ENCODE measurements around the gene TMEM255B. TPM values are rescaled to one million over a fixed set of nuclear protein-coding genes. Genes with fewer than 3 reads are reported as not detected.
A peak's percentile ranks its signal among the peaks of the same experiment; 100 is the strongest.

TMEM255B gene
- total RNA-seq, 2 donors from 2014 or later, result 0.86 to 1.4 TPM

DNA sequence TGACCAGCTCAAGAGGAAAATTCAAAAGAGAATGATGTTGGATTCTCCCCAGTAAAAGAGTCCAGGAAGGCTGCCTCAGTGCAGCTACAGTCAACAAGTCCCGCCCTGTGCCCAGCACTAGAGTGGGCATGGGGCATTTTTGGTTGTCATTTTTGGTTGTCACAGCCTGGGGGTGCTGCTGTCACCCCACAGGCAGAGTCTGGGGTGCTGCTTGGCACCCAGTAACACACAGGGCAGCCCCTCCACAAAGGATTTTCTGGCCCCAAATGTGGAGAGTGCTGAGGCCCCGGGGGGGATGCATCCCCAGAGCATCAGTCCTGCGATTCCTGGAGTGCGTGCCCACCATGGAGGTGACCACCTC is 28.2 kb upstream of the TMEM255B start:
- no peaks in the 10 kb centered on the region for H3K9me3 ChIP-seq (ENCODE audit: control insufficient read depth, low read length, poor library complexity, severe bottlenecking)
- ATAC-seq (no peak), DNase-seq (no peak)
- H3K4me3 Mint-ChIP-seq, result no peak overlapping the region
- H3K27me3 Mint-ChIP-seq, result no peaks in the 10 kb centered on the region
- H3K4me1 Mint-ChIP-seq, result peaks cover 4% of the 10 kb centered on the region
- H3K27ac Mint-ChIP-seq, result no peak overlapping the region
- H3K36me3 Mint-ChIP-seq (ENCODE audit: low read depth), result no peaks in the 10 kb centered on the region

DNA sequence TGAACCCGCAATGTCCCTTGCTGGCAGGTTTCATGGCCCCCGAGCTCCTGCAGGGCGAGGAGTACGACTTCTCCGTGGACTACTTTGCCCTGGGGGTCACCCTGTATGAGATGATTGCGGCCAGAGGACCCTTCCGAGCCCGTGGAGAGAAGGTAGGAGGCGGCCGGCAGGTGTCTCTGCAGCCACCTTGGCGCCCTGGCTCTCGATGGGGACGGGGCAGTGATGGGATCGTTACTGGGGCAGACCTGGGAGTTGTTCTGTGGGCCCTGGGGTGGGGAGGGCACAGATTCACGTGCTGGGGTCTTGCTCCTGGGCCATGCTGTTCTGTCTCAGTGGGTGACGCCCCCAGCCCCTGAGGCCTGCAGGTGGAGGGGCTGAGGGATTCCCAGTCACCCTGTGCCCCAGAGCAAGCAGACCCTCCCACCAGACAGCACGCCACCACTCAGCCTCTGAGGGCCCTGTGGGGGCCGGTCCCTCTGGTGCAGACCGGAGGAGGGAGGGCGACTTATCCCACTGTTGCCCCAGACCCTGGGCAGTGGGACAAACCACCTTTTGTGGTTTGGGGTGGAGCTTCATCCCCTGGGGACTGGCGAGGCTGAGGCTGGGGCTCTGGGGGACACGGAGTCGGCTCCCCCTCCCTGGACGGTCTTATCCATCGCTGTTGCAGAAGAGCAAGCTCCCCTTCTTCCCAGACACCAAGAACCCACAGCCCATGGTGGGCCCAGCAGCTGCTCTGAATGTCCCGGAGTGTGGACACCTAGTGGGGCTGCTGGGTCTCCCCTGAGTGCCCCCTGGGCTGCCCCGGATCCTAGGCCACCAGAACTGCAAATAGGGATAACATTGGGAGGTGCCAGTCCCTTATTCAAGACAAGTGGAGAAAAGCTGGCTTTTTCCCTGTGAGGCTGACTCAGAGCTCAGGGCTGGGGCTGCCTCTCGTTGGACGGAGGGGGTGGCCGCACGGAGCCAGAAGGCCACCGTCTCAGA is 27.5 kb upstream of the TMEM255B start:
- peaks cover 2% of the 10 kb centered on the region for H3K4me1 Mint-ChIP-seq
- DNase-seq, result no peak
- H3K27me3 Mint-ChIP-seq, result no peaks in the 10 kb centered on the region
- H3K27ac Mint-ChIP-seq, result no peak overlapping the region
- H3K4me3 Mint-ChIP-seq, result no peak overlapping the region
- H3K9me3 ChIP-seq (ENCODE audit: control insufficient read depth, low read length, poor library complexity, severe bottlenecking), result no peaks in the 10 kb centered on the region
- no peak for ATAC-seq
- H3K36me3 Mint-ChIP-seq (ENCODE audit: low read depth), result no peaks in the 10 kb centered on the region

DNA sequence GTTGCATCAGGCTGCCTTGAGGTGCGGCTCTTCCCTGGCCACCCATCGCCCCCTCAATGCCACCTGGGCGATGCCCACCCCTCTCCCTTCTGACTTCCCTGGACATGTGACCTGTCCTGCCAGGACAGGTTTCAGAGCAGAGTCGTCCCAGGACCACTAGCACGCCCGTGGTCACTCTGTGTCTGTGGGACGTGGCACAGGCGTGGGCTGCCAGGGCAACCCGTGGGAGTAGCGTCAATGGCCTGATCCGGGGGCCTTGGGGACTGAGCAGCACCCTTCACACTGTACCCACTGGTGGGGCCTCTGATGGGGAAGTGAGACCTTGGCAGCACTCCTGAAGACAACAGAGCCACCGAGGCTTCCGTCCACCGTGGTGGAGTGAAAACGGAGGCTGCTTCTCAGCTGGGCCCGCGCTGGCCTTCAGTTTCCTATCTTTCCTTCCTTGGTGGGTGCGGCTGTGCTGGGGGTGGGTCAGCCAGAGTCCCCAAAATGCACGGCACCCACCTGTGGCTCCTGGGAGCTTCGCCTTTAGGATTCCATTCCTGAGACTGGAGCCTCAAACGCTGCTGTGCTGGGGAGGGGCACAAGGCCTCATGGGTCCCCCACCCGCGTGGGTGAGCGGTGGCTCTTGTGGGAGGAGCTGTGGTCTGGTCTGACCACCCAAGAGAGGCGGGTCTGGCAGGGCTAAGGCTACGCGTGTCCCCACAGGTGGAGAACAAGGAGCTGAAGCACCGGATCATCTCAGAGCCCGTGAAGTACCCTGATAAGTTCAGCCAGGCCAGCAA is 26.7 kb upstream of the TMEM255B start:
- Mint-ChIP-seq H3K27me3 (no peaks in the 10 kb centered on the region), H3K4me1 (no peaks in the 10 kb centered on the region), H3K36me3 (ENCODE audit: low read depth) (no peaks in the 10 kb centered on the region), H3K4me3 (no peak overlapping the region), H3K27ac (peak overlapping the region; percentile 74)
- ATAC-seq, result no peak
- no peak for DNase-seq
- no peaks in the 10 kb centered on the region for H3K9me3 ChIP-seq (ENCODE audit: control insufficient read depth, low read length, poor library complexity, severe bottlenecking)

DNA sequence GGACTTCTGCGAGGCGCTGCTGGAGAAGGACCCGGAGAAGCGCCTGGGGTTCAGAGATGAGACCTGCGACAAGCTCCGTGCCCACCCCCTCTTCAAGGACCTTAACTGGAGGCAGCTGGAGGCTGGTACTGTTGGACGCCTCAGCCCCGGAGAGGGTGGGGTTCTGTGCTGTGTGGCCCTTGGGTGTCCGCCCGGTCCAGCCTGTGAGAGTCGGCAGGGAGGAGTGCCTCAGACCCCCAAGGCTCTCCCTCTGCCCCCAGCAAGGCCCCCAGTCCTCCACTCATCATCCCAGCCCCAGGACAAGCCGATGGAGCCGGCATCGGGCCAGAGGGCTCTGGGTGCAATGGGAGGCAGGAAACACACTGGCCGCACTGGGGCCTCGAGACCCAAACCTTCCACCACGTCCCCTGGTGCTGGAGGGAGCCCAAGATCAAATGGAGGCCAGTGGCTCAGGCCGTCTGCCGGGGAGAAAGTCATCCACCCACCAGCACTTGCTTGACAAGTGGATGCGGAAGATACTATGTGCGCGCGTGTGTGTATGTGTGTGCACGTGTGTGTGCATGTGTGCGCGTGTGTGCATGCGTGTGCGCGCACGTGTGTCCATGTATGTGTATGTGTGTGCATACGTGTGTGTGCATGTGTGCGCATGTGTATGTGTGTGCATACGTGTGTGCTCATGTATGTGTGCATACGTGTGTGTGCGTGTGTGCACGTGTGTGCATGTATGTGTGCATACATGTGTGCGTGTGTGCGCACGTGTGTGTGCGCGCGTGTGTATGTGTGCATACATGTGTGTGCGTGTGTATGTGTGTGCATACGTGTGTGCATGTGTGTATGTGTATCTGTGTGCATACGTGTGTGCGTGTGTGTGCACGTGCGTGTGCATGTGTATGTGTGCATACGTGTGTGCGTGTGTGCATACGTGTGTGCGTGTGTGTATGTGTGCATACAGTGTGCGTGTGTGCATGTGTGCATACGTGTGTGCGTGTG is 25.8 kb upstream of the TMEM255B start:
- DNase-seq (no peak), ATAC-seq (no peak)
- peak overlapping the region; percentile 74 for H3K27ac Mint-ChIP-seq
- H3K4me3 Mint-ChIP-seq, result no peak overlapping the region
- H3K4me1 Mint-ChIP-seq, result no peaks in the 10 kb centered on the region
- no peaks in the 10 kb centered on the region for H3K36me3 Mint-ChIP-seq (ENCODE audit: low read depth)
- no peaks in the 10 kb centered on the region for H3K27me3 Mint-ChIP-seq
- H3K9me3 ChIP-seq (ENCODE audit: control insufficient read depth, low read length, poor library complexity, severe bottlenecking), result no peaks in the 10 kb centered on the region

DNA sequence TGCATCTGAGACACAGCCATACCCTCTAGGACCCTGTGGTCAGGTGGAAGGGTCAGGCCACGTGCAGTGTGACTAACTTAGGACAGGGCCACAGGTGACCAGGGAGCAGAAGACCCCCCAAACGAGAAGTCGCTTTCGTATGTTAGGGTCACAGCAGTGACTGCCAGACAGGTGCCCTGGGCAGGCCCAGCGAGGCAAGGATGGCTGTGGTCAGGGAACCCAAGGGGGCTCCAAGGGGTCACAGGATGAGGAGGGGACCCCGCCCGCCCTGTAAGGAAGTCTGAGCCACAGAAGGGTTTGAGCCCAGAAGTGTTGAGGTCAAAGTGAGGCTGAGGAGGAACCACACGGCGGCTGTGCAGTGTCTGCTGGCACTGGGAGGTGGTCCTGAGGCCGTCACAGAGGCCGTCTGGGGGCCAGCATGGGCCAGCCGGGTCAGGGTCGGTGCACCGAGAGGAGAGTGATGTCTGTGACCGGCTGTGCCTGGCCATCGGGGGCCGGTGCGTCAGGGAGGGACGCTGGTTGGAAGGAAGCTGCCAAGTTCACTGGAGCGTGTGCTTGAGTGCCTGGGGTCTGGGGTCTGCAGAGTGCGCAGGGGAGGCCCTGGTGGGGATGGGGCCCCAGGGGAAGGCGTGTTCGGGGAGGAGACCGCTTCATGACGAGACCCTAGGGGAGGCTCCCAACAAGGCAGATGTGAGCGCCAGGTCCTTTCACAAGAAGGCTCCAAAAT is 24.8 kb upstream of the TMEM255B start:
- DNase-seq (no peak), ATAC-seq (no peak)
- Mint-ChIP-seq H3K27me3 (peaks cover 2% of the 10 kb centered on the region), H3K36me3 (ENCODE audit: low read depth) (no peaks in the 10 kb centered on the region), H3K27ac (no peak overlapping the region), H3K4me3 (no peak overlapping the region), H3K4me1 (no peaks in the 10 kb centered on the region)
- no peaks in the 10 kb centered on the region for H3K9me3 ChIP-seq (ENCODE audit: control insufficient read depth, low read length, poor library complexity, severe bottlenecking)

DNA sequence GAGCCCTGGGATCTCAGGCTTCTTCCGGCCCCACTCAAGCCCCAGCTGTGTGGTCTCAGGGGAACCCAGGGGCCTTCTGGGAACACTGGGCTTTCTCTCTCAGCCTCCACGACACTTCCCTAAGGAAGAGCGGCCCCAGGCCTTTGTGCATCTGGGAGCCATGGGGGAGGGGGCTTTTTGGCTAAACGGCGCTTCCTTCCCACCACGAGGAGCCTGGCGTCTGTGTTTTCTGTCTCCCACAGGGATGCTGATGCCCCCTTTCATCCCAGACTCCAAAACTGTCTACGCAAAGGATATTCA is 24.2 kb upstream of the TMEM255B start:
- Mint-ChIP-seq H3K27ac (no peak overlapping the region), H3K4me1 (no peaks in the 10 kb centered on the region), H3K4me3 (no peak overlapping the region), H3K27me3 (peaks cover 7% of the 10 kb centered on the region), H3K36me3 (ENCODE audit: low read depth) (no peaks in the 10 kb centered on the region)
- ATAC-seq (no peak), DNase-seq (no peak)
- no peaks in the 10 kb centered on the region for H3K9me3 ChIP-seq (ENCODE audit: control insufficient read depth, low read length, poor library complexity, severe bottlenecking)

DNA sequence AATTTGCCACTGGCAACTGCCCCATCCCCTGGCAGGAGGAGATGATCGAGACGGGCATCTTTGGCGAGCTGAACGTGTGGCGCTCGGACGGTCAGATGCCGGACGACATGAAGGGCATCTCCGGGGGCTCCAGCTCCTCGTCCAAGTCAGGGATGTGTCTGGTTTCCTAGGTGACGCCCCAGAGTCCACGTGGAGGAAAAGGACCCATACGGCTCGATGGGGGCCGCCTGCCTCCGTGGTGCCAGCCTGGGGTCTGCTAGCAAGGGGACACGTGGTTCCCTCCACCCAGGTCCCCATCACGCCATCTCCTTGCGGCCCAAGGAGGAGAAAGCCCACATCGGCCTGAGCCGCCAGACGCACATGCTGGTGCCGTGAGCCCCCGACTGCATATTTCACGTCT is 23.8 kb upstream of the TMEM255B start:
- Mint-ChIP-seq H3K27ac (no peak overlapping the region), H3K27me3 (peaks cover 7% of the 10 kb centered on the region), H3K4me1 (peaks cover 2% of the 10 kb centered on the region), H3K36me3 (ENCODE audit: low read depth) (no peaks in the 10 kb centered on the region), H3K4me3 (no peak overlapping the region)
- DNase-seq, result no peak
- ATAC-seq, result no peak
- H3K9me3 ChIP-seq (ENCODE audit: control insufficient read depth, low read length, poor library complexity, severe bottlenecking), result no peaks in the 10 kb centered on the region

DNA sequence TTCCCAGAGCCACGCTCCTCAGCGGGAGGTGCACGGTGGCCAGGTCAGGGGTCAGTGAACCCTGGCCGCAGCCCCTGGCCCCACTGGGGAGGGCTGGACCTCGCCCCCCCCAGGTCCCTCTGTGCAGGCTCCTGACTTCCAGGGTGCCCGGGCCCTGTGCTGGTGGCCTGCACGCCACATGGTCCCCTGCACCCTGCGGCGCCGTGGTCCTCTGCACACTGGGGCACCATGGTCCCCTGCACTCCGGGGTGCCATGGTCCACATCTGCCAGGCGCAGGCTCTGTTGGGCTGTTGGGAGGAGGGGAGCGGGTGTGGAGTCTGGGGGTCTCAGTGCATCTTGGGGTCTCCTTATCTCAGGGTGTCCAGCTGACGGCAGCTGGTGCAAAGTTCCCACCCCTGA is 23.3 kb upstream of the TMEM255B start:
- peaks cover 6% of the 10 kb centered on the region for H3K4me1 Mint-ChIP-seq
- ATAC-seq (no peak), DNase-seq (no peak)
- no peaks in the 10 kb centered on the region for H3K9me3 ChIP-seq (ENCODE audit: control insufficient read depth, low read length, poor library complexity, severe bottlenecking)
- H3K27me3 Mint-ChIP-seq, result peaks cover 7% of the 10 kb centered on the region
- no peak overlapping the region for H3K4me3 Mint-ChIP-seq
- H3K36me3 Mint-ChIP-seq (ENCODE audit: low read depth), result peaks cover 2% of the 10 kb centered on the region
- no peak overlapping the region for H3K27ac Mint-ChIP-seq

DNA sequence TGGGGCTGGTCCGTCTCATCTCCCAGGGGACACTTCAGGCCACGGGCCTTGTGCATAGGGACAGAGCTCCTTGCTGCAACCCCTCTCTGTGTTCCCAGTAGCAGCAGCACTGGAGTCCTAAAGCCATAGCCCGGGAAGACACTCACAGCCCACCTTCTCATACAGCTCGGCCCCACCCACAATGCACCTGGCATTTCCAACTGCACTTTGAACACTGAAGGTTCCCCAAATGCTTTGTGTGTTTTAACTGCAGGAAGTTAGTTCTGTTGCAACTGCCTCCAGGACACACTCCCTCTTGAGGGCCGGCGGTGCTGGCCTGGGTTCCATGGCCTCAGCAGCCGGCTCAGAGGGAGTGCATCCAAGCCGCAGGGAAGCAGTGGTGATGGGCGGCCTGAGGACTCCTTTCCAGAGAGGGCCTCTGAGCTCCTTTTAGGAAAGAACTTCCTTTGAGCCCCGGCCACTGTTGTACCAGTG is 22.7 kb upstream of the TMEM255B start:
- Mint-ChIP-seq H3K4me3 (no peak overlapping the region), H3K27me3 (peaks cover 7% of the 10 kb centered on the region), H3K36me3 (ENCODE audit: low read depth) (peaks cover 2% of the 10 kb centered on the region), H3K4me1 (peaks cover 10% of the 10 kb centered on the region), H3K27ac (no peak overlapping the region)
- DNase-seq (no peak), ATAC-seq (no peak)
- no peaks in the 10 kb centered on the region for H3K9me3 ChIP-seq (ENCODE audit: control insufficient read depth, low read length, poor library complexity, severe bottlenecking)

DNA sequence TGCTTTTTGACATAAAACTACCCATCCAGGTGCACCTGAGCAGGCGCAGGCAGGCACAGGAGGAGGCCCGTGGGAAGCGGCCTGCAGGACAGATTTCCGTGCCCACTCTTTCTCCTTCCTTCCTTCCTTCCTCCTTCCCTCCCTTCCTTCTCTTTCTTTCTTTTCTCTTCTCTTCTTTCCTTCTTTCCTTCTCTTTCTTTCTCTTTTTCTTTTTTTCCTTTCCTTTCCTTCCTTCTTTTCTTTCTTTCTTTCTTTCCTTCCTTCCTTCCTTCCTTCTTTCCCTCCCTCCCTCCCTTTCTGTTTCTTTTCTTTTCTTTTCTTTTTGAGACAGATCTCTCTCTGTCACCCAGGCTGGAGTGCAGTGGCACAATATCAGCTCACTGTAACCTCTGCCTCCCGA is 21.2 kb upstream of the TMEM255B start:
- H3K36me3 Mint-ChIP-seq (ENCODE audit: low read depth), result peaks cover 2% of the 10 kb centered on the region
- H3K27ac Mint-ChIP-seq, result no peak overlapping the region
- ATAC-seq (no peak), DNase-seq (no peak)
- H3K4me3 Mint-ChIP-seq, result no peak overlapping the region
- H3K27me3 Mint-ChIP-seq, result peaks cover 7% of the 10 kb centered on the region
- no peaks in the 10 kb centered on the region for H3K9me3 ChIP-seq (ENCODE audit: control insufficient read depth, low read length, poor library complexity, severe bottlenecking)
- peaks cover 23% of the 10 kb centered on the region for H3K4me1 Mint-ChIP-seq

DNA sequence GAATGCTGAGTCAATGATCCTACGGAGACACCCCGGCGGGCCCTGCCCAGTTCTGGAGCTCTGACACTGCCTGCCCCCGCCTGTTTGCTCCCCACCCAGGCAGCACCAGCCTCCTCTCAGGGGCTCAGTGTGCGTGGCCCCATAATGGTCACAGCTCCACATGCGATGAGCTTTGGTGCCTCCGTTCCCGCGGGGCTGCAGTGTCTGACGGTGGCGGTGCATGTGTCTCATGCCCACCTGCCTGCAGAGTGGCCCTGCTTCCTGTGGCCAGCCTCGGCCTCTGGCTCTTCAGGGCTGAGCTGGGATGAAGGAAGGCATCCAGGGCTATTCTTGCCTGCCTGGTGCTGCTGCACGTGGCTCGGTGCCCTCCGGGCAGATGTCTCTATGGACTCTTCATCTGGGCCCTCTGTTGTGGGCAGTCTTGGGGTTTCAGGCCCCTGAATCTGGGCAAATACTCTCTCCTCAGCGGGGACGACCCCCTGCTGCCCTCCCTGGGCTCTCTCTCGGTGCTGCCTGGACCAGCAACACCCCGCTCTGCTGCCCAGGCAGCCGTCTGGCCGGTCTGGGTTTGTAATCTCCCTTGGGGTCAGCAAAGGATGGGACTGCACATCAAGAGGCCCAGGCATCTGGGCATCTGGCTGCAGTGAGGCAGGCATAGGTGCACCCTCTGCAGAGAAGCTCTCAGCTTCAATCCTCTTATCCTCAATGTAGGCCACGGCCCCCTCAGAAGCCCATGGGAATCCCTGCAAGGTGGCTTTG is 19.3 kb upstream of the TMEM255B start:
- no peaks in the 10 kb centered on the region for H3K9me3 ChIP-seq (ENCODE audit: control insufficient read depth, low read length, poor library complexity, severe bottlenecking)
- Mint-ChIP-seq H3K4me3 (no peak overlapping the region), H3K4me1 (peaks cover 23% of the 10 kb centered on the region), H3K36me3 (ENCODE audit: low read depth) (peaks cover 2% of the 10 kb centered on the region), H3K27ac (no peak overlapping the region), H3K27me3 (peaks cover 7% of the 10 kb centered on the region)
- no peak for ATAC-seq
- no peak for DNase-seq

DNA sequence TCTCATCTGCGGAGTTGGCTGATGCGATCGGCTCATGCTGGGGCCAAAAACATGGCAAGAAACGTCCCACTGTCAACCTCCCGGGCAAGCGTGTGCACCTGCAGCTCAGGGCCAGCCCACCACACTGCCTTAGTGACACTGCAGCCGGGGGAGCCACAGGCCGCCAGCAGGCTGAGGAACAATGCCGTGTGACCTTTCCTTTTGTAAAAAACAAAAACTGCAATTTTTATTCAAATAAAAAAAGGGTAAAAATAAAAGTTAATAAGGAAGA is 18.8 kb upstream of the TMEM255B start:
- H3K36me3 Mint-ChIP-seq (ENCODE audit: low read depth), result peaks cover 2% of the 10 kb centered on the region
- peaks cover 26% of the 10 kb centered on the region for H3K4me1 Mint-ChIP-seq
- ATAC-seq (no peak), DNase-seq (no peak)
- no peaks in the 10 kb centered on the region for H3K9me3 ChIP-seq (ENCODE audit: control insufficient read depth, low read length, poor library complexity, severe bottlenecking)
- no peak overlapping the region for H3K4me3 Mint-ChIP-seq
- peaks cover 7% of the 10 kb centered on the region for H3K27me3 Mint-ChIP-seq
- no peak overlapping the region for H3K27ac Mint-ChIP-seq
